Limb (tissue), 2 donors: ENCODE results near the gene ZNF471.

ENCODE experiments used
- DNase-seq, 2 donors: peaks; one replicate each; pipeline ENCODE4 v3.0.0-alpha.2; 2016; ENCODE audit errors: extremely low spot score in 2 of 2

Gene ZNF471

DNA sequence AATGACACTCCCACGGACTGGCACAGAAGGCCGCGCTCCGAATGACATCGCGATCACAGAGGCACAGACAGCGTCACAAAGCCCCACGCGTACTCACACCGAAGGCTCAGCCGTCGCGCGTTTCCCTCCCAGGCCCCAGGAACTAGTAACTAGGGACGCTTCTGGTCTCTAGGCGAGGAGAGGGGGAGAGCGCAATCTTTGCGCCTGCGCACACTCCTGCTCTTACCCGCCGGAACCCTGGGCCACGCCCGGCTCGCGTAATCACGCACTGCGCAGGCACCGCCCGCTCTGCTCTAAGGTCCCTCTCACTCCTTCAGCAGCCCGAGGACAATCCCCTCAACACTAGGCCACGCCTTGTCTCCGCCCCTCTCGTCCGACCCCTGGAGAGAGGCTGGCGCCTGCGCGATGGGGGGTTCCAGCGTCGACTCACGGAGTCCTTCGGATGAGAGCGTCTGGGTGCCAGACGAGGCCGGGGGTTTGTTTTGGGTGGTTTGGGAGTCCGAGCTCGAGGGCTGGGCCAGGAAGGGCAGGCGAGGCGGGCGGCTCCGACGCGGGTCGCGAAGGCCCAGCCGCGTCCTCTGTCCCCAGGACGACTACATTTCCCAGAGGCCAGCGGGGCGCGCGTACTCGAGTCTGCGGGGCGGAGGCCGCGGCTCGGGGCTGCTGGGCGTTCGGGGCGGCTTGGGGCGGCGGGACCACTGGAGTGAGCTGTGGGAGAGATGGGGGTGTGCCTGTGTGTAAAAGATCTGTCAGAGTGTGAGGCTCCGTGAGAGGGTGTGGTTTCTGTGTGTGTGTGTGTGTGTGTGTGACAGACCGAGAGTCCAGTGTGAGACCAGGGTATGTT, at the start of gene ZNF471:
TSS of gene ZNF471 (plus strand) at position 410 of the 844 bp plus-strand sequence. CDS start 3,717 bp downstream, outside the sequence.
- peak; percentile 98 to 100 for DNase-seq

DNA sequence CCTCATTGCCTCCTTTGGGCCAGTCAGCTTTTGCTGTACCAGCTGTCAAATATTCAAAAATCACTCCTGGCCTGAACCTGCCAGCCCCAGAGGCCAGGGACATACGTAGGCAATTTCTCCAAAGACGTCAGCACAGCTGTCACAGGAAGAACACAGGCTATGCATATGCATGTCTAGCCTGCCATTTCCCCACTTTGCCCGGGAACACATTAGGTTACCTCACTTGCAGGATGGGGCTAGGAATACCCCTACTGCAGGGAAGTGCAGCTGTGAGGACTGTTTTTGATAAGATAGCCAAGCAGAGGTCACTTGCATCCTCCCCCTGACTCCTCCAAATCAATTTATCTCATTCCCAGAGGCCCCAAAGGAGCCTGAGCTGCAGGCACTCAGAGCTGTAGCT, 33.3 kb upstream of the ZNF471 start:
- no peak for DNase-seq

GRCh38 chr19:56476093-56476492, 31.6 kb upstream of the ZNF471 start:
- no peak for DNase-seq

GRCh38 chr19:56476651-56477428, 30.8 kb upstream of the ZNF471 start, which contains the start of gene ZNF667:
Gene ZNF667, minus strand, starts transcription at chr19:56477345. Its CDS starts 14,975 bp downstream, at chr19:56462370.
- peak; percentile 33 to 64 for DNase-seq

- DNase-seq, result peak; percentile 93 to 96
These were observed 30.0 kb upstream of the ZNF471 start for GRCh38 chr19:56477429-56478338.

GRCh38 chr19:56491399-56491798, 16.3 kb upstream of the ZNF471 start:
- DNase-seq, result no peak

GRCh38 chr19:56504581-56504980, 3.1 kb upstream of the ZNF471 start:
- no peak for DNase-seq

- no peak for DNase-seq
These were observed 679 bp downstream of the ZNF471 start for GRCh38 chr19:56508290-56508778.

GRCh38 chr19:56525214-56525860, 17.7 kb downstream of the ZNF471 start:
- no peak for DNase-seq

DNA sequence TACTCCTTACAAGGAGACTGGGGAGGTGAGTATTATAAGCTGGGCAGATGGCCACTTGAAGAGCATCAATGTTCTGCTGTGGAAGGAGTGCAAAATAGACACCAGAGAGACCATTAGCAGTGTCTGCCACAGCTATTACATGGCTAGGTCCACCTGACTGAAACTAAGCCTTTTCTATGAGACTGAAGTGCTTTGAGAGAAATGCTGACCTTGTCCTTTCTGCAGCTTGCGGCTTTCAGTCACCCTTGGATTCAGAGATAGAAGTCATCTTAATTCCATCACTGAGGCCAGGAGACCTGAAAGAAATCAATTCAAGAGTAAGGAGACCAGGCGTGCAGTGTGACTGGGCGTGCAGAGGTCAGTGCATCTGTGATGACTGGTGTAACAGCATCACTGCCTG, 29.8 kb downstream of the ZNF471 start:
- no peak for DNase-seq

GRCh38 chr19:56538254-56538760, 30.7 kb downstream of the ZNF471 start:
- DNase-seq, result peak; percentile 92 to 96

- DNase-seq, result peak in 1 of 2 donors; percentile 73
These were observed 31.2 kb downstream of the ZNF471 start, which contains the start of gene ZFP28 for GRCh38 chr19:56538761-56539263. Gene ZFP28, plus strand, starts transcription at chr19:56538948. Its CDS starts 71 bp downstream, at chr19:56539019.

DNA sequence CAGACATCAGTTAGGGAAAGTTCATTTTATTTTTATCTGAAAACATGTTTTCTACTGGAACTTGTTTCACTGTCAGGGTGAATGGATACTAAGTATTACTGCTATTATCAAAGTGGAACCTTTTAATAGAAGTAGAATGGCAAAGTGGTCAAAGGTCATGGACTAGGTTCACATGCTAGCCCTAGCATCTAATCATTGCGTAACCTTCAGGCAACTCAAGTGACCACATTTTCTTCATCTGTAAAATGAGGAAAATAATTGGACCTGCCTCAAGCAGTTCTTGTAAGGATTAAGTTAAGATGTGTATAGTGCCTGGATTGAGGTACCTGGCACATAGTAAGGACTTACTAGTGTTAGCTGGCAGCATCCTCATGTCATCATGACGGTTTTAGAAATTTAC, 36.1 kb downstream of the ZNF471 start:
- no peak for DNase-seq

GRCh38 chr19:56547535-56547934, 39.9 kb downstream of the ZNF471 start:
- no peak for DNase-seq

- no peak for DNase-seq
These were observed 46.7 kb downstream of the ZNF471 start for GRCh38 chr19:56554272-56554869.

GRCh38 chr19:56562766-56563165, 55.1 kb downstream of the ZNF471 start:
- no peak for DNase-seq

DNA sequence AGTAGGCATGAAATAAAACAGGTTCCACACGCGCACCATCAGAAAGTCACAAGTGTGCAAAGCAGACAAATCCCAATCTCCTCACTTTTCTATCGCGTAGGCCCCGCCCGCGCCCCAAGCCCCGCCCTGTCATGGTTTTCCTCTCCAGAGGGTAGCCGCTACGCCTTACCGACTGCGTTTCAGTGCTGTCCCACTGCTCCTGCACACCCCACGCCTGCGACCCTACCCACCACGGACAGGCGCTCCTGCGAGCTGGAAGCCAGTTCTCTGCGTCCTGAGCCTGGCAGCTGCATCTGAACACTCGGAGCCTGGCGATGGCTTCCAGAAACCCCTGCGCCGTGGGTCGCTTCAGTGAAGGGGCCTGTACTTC, 59.2 kb downstream of the ZNF471 start:
- peak in 1 of 2 donors; percentile 36 for DNase-seq

GRCh38 chr19:56567274-56568120, 59.8 kb downstream of the ZNF471 start, which contains the start of gene ZNF470:
Gene ZNF470, plus strand, starts transcription at chr19:56567468. Its CDS starts 2,844 bp downstream, at chr19:56570312.
- DNase-seq, result peak; percentile 93 to 94

DNA sequence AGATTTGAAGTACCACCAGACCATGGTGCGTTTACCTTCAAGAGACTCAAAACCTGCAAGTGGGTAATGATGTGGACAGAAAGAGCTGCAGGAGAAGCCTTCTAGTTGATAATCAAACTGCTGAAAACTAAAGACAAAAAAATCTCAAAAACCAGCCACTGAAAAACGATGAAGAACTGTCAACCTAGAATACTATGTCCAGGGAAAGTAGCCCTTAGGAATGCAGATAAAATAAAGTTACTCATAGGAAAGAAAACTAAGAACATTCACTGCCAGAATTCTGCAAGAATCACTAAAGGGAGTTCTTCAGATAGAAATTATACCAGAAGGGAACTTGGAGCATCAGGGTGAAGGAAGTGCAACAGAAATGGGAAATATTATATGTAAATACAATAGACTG, 64.9 kb downstream of the ZNF471 start:
- DNase-seq, result no peak
